Hepatocyte (in vitro differentiated cells): ENCODE data around the gene OR5B12. TPM values are rescaled to one million over a fixed set of nuclear protein-coding genes. Genes with fewer than 3 reads are reported as not detected.

Experiments
- DNase-seq: peaks from one replicate; pipeline ENCODE4 v3.0.0-alpha.2; 2016; ENCODE audit warnings: low spot score
- H2AFZ ChIP-seq: fragments of 200-600 bp; sonication (generic); 2 replicates; pipeline ENCODE4 v1.6.0; 2016; ENCODE audit warnings: antibody characterized with exemption, mild to moderate bottlenecking
- H3K27ac ChIP-seq: fragments of 200-600 bp; sonication (generic); 2 replicates; pipeline ENCODE4 v1.5.1; 2016; ENCODE audit warnings: mild to moderate bottlenecking
- H3K27me3 ChIP-seq: fragments of 200-600 bp; sonication (generic); 2 replicates; pipeline ENCODE4 v1.6.1; 2016
- H3K36me3 ChIP-seq: fragments of 200-600 bp; sonication (generic); replicated peaks from 2 replicates; pipeline ENCODE4 v1.5.1; 2016; ENCODE audit warnings: low read depth; ENCODE audit not compliant: insufficient read depth
- H3K4me1 ChIP-seq: fragments of 200-600 bp; sonication (generic); 2 replicates; pipeline ENCODE4 v1.5.1; 2016; ENCODE audit warnings: mild to moderate bottlenecking, moderate library complexity; ENCODE audit not compliant: insufficient read depth
- H3K4me2 ChIP-seq: fragments of 200-600 bp; sonication (generic); 2 replicates; pipeline ENCODE4 v1.6.0; 2016
- H3K4me3 ChIP-seq: fragments of 200-600 bp; sonication (generic); 2 replicates; pipeline ENCODE4 v1.5.1; 2016; ENCODE audit warnings: mild to moderate bottlenecking
- H3K79me2 ChIP-seq: fragments of 200-600 bp; sonication (generic); 2 replicates; pipeline ENCODE4 v1.6.0; 2017; ENCODE audit warnings: mild to moderate bottlenecking
- H3K9me2 ChIP-seq: fragments of 200-600 bp; sonication (generic); replicated peaks from 2 replicates; pipeline ENCODE4 v1.6.0; 2017; ENCODE audit warnings: mild to moderate bottlenecking; ENCODE audit not compliant: insufficient read depth
- H3K9me3 ChIP-seq: fragments of 200-600 bp; sonication (generic); 2 replicates; pipeline ENCODE4 v1.5.1; 2016; ENCODE audit warnings: low read depth, mild to moderate bottlenecking
- H4K20me1 ChIP-seq: fragments of 200-600 bp; sonication (generic); 2 replicates; pipeline ENCODE4 v1.6.0; 2016; ENCODE audit warnings: mild to moderate bottlenecking; ENCODE audit not compliant: insufficient read depth, poor library complexity, severe bottlenecking
- CTCF ChIP-seq: fragments of 200-600 bp; sonication (generic); IDR thresholded peaks from 2 replicates; pipeline ENCODE4 v1.5.1; 2016; ENCODE audit warnings: antibody characterized with exemption, mild to moderate bottlenecking; ENCODE audit not compliant: poor library complexity
- EZH2 ChIP-seq: fragments of 200-600 bp; sonication (generic); IDR thresholded peaks from 2 replicates; pipeline ENCODE4 v1.6.1; 2016; ENCODE audit warnings: antibody characterized with exemption, mild to moderate bottlenecking, borderline replicate concordance
- EZH2phosphoT487 ChIP-seq: fragments of 200-600 bp; sonication (generic); IDR thresholded peaks from one replicate; pipeline ENCODE4 v1.6.1; 2018; ENCODE audit warnings: antibody characterized with exemption, mild to moderate bottlenecking, low read depth, moderate library complexity; ENCODE audit not compliant: unreplicated experiment, severe bottlenecking
- WGBS: methylation state at CpG from one replicate; pipeline ENCODE4 v1.1.6; 2016; ENCODE audit warnings: low lambda C conversion rate; ENCODE audit errors: missing lambda C conversion rate; 5-methylcytosine and 5-hydroxymethylcytosine counted together
- polyA plus RNA-seq: library from polyadenylated mRNA; unstranded; fragments of >200 nt; fragmentation: Nextera tagmentation; extraction: Ambion mirVana; gene quantifications from 2 replicates; pipeline ENCODE4 v1.2.1, GENCODE V29; 2016
- total RNA-seq: library from RNA; depleted of rRNA; stranded (reverse); fragments of >200 nt; gene quantifications from 2 replicates; pipeline ENCODE4 v1.2.3, GENCODE V29; 2014

OR5B12 gene
- total and polyA plus RNA-seq, 2 experiments from 2014 or later = not detected

- TF ChIP-seq CTCF (no peak), EZH2 (no peak), EZH2phosphoT487 (no peak)
- Histone ChIP-seq H3K4me1 (no peaks in the 10 kb centered on the region), H3K4me2 (no peak overlapping the region), H4K20me1 (no peaks in the 10 kb centered on the region), H3K27me3 (no peaks in the 10 kb centered on the region), H2AFZ (no peak overlapping the region), H3K4me3 (no peak overlapping the region), H3K36me3 (no peaks in the 10 kb centered on the region), H3K9me2 (no peaks in the 10 kb centered on the region), H3K27ac (no peak overlapping the region), H3K9me3 (no peaks in the 10 kb centered on the region), H3K79me2 (no peaks in the 10 kb centered on the region)
- DNase-seq = no peak
- WGBS = 70% methylated on average over 6 of the region's 6 CpGs
Measured at GRCh38 chr11:58446294-58446693, 4.3 kb upstream of the OR5B12 start.

GRCh38 chr11:58444300-58444699 lies 2.3 kb upstream of the OR5B12 start:
- no peaks in the 10 kb centered on the region for H4K20me1 ChIP-seq
- no peaks in the 10 kb centered on the region for H3K9me2 ChIP-seq
- no peak overlapping the region for H3K27ac ChIP-seq
- no peak overlapping the region for H2AFZ ChIP-seq
- no peaks in the 10 kb centered on the region for H3K9me3 ChIP-seq
- no peaks in the 10 kb centered on the region for H3K79me2 ChIP-seq
- H3K4me2 ChIP-seq = no peak overlapping the region
- H3K4me3 ChIP-seq = no peak overlapping the region
- H3K4me1 ChIP-seq = no peaks in the 10 kb centered on the region
- DNase-seq = peak; percentile 34
- H3K36me3 ChIP-seq = no peaks in the 10 kb centered on the region
- WGBS = 83% methylated on average over 2 of the region's 2 CpGs
- no peaks in the 10 kb centered on the region for H3K27me3 ChIP-seq
- TF ChIP-seq EZH2phosphoT487 (no peak), CTCF (no peak), EZH2 (no peak)

- WGBS = 47% methylated on average over 4 of the region's 4 CpGs
- Histone ChIP-seq H4K20me1 (no peaks in the 10 kb centered on the region), H3K79me2 (no peaks in the 10 kb centered on the region), H3K36me3 (no peaks in the 10 kb centered on the region), H3K9me2 (no peaks in the 10 kb centered on the region), H3K9me3 (no peaks in the 10 kb centered on the region), H2AFZ (no peak overlapping the region), H3K4me1 (no peaks in the 10 kb centered on the region), H3K4me3 (no peak overlapping the region), H3K4me2 (no peak overlapping the region), H3K27me3 (no peaks in the 10 kb centered on the region), H3K27ac (no peak overlapping the region)
- no peak for DNase-seq
- TF ChIP-seq EZH2phosphoT487 = no peak
- TF ChIP-seq EZH2 = no peak
- TF ChIP-seq CTCF = no peak
Measured at GRCh38 chr11:58438486-58438885, 3.5 kb downstream of the OR5B12 start.

GRCh38 chr11:58434217-58434616 lies 7.8 kb downstream of the OR5B12 start:
- 91% methylated on average over 3 of the region's 3 CpGs for WGBS

More at GRCh38 chr11:58434217-58434616, 7.8 kb downstream of the OR5B12 start:
- H2AFZ ChIP-seq = no peak overlapping the region
- TF ChIP-seq CTCF = no peak
- TF ChIP-seq EZH2 = no peak
- no peak for TF ChIP-seq EZH2phosphoT487
- H3K79me2 ChIP-seq = no peaks in the 10 kb centered on the region
- no peak overlapping the region for H3K4me3 ChIP-seq
- H3K4me2 ChIP-seq = no peak overlapping the region
- no peak overlapping the region for H3K27ac ChIP-seq
- no peaks in the 10 kb centered on the region for H3K36me3 ChIP-seq
- H3K9me3 ChIP-seq = no peaks in the 10 kb centered on the region
- H3K9me2 ChIP-seq = no peaks in the 10 kb centered on the region
- H3K27me3 ChIP-seq = no peaks in the 10 kb centered on the region
- DNase-seq = no peak
- no peaks in the 10 kb centered on the region for H3K4me1 ChIP-seq
- no peaks in the 10 kb centered on the region for H4K20me1 ChIP-seq
